ENCODE results near the gene ASTN1.

- TF ChIP-seq, protein P1, sequence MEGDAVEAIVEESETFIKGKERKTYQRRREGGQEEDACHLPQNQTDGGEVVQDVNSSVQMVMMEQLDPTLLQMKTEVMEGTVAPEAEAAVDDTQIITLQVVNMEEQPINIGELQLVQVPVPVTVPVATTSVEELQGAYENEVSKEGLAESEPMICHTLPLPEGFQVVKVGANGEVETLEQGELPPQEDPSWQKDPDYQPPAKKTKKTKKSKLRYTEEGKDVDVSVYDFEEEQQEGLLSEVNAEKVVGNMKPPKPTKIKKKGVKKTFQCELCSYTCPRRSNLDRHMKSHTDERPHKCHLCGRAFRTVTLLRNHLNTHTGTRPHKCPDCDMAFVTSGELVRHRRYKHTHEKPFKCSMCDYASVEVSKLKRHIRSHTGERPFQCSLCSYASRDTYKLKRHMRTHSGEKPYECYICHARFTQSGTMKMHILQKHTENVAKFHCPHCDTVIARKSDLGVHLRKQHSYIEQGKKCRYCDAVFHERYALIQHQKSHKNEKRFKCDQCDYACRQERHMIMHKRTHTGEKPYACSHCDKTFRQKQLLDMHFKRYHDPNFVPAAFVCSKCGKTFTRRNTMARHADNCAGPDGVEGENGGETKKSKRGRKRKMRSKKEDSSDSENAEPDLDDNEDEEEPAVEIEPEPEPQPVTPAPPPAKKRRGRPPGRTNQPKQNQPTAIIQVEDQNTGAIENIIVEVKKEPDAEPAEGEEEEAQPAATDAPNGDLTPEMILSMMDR (IDR thresholded peaks at IDR 0.05) = no peak
- no peak for TF ChIP-seq POLR2A (IDR thresholded peaks at IDR 0.05; ENCODE audit: low read depth)
Measured at GRCh38 chr1:177001556-177001955, 163.0 kb downstream of the ASTN1 start.
